Measurements from ENCODE around the gene SLC16A1.

GRCh38 chr1:112960384-112960783 is 4.4 kb upstream of the SLC16A1 start:
- no peak for TF ChIP-seq POLR2A (IDR thresholded peaks at IDR 0.05; ENCODE audit: low read depth, low read length)
- no peak for TF ChIP-seq MYC (IDR thresholded peaks at IDR 0.05; ENCODE audit: low read depth, low read length)
- no peak for TF ChIP-seq CTCF (IDR thresholded peaks at IDR 0.05; ENCODE audit: extremely low read depth in 1 of 2, insufficient read depth in 1 of 2, low read depth in 1 of 2, low read length in 2 of 2)
- no peak for TF ChIP-seq FOS (IDR thresholded peaks at IDR 0.05; ENCODE audit: borderline replicate concordance, insufficient read depth, low read length)
- TF ChIP-seq POLR2AphosphoS5 (IDR thresholded peaks at IDR 0.05; ENCODE audit: insufficient read depth, low read depth, low read length), result no peak
- TF ChIP-seq EZH2 (IDR thresholded peaks at IDR 0.05; ENCODE audit: borderline replicate concordance, low read depth, low read length, severe bottlenecking), result no peak
- TF ChIP-seq JUN (IDR thresholded peaks at IDR 0.05; ENCODE audit: borderline replicate concordance, insufficient read depth, insufficient read length, low read depth), result no peak
- no peak for TF ChIP-seq MAX (IDR thresholded peaks at IDR 0.05; ENCODE audit: insufficient read depth, insufficient read length)

Data from endothelial cell of umbilical vein (primary cell).